Measurements from ENCODE around the gene STAT3.

DNA sequence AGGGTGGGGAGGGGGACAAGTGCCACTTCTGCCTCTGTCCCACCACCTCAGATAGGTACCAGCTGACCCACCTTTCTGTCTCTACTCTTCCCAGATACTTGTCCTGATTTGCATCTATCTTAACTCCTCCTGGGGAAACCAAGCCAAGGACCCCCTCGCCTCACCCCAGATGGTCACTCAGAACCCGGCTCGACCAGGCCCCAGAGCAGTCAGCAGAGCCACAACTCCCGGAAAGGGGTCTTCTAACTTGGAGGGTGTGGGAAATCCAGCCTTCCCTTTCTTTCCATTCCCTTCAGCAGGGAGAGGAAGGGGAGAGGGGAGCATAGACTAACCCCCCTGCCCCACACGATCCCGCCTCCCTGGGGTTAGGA, 32.9 kb upstream of the STAT3 start:
- no peak for TF ChIP-seq EP300 (IDR thresholded peaks at IDR 0.05)
- no peak for TF ChIP-seq POLR2A (IDR thresholded peaks at IDR 0.05)
- TF ChIP-seq, protein P1, sequence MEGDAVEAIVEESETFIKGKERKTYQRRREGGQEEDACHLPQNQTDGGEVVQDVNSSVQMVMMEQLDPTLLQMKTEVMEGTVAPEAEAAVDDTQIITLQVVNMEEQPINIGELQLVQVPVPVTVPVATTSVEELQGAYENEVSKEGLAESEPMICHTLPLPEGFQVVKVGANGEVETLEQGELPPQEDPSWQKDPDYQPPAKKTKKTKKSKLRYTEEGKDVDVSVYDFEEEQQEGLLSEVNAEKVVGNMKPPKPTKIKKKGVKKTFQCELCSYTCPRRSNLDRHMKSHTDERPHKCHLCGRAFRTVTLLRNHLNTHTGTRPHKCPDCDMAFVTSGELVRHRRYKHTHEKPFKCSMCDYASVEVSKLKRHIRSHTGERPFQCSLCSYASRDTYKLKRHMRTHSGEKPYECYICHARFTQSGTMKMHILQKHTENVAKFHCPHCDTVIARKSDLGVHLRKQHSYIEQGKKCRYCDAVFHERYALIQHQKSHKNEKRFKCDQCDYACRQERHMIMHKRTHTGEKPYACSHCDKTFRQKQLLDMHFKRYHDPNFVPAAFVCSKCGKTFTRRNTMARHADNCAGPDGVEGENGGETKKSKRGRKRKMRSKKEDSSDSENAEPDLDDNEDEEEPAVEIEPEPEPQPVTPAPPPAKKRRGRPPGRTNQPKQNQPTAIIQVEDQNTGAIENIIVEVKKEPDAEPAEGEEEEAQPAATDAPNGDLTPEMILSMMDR (IDR thresholded peaks at IDR 0.05), result no peak
- TF ChIP-seq POLR2AphosphoS5 (IDR thresholded peaks at IDR 0.05), result no peak

Measured in sigmoid colon (tissue), 4 donors.